Left lung (tissue), 10 donors: ENCODE results near the gene MFSD6. TPM values are rescaled to one million over a fixed set of nuclear protein-coding genes. Genes with fewer than 3 reads are reported as not detected.
A peak's percentile ranks its signal among the peaks of the same experiment; 100 is the strongest.

Source experiments
- ATAC-seq: fragments of 200-7000 bp; cut with Tn5 transposase; one replicate; pipeline ENCODE4 v1.9.1; 2020; ENCODE audit warnings: moderate library complexity
- DNase-seq, 4 donors: peaks; one replicate each; pipeline ENCODE4 v3.0.0-alpha.2; 2013 to 2020
- H3K27ac ChIP-seq, 2 donors: fragments of 200-600 bp; sonication (generic) in 1 of 2; one replicate each; pipeline versions ENCODE4 v1.5.0 to v1.8.0; 2020 to 2021
- H3K27me3 ChIP-seq, 2 donors: fragments of 200-600 bp; sonication (generic) in 1 of 2; one replicate each; pipeline versions ENCODE4 v1.5.0 to v1.8.0; 2020 to 2021
- H3K36me3 ChIP-seq, 2 donors: fragments of 200-600 bp; sonication (generic) in 1 of 2; one replicate each; pipeline versions ENCODE4 v1.5.0 to v1.8.0; 2020 to 2021
- H3K4me1 ChIP-seq, 2 donors: fragments of 200-600 bp; one replicate each; pipeline ENCODE4 v1.8.0; 2021
- H3K4me3 ChIP-seq, 2 donors: fragments of 200-600 bp; sonication (generic) in 1 of 2; one replicate each; pipeline versions ENCODE4 v1.5.0 to v1.8.0; 2020 to 2021; ENCODE audit warnings: mild to moderate bottlenecking in 1 of 2
- H3K9me3 ChIP-seq, 2 donors: fragments of 200-600 bp; sonication (generic) in 1 of 2; one replicate each; pipeline versions ENCODE4 v1.5.0 to v1.8.0; 2020 to 2021
- CTCF ChIP-seq, 2 donors: fragments of 200-600 bp; sonication (generic) in 1 of 2; IDR thresholded peaks; one replicate each; pipeline versions ENCODE4 v1.5.0 to v1.8.0; 2021; ENCODE audit warnings: antibody characterized with exemption in 2 of 2
- intact Hi-C, 2 donors: fragments of 100-400 bp; cut with DNase I; formaldehyde crosslinking; loops; one replicate each; pipeline versions ENCODE4 v1.11.2 to v1.14.2; 2022
- polyA plus RNA-seq, 6 donors: library from polyadenylated mRNA; unstranded; fragments of 120-200 nt; gene quantifications; one replicate each; pipeline ENCODE4 v1.2.1, GENCODE V29; 2013; ENCODE audit not compliant: insufficient read length in 6 of 6
- total RNA-seq, 2 donors: library from RNA; stranded (reverse); fragmentation: NEBNext Ultra II Directional; extraction: Animal tissue kit (Norgen Biotek cat#: 25700); gene quantifications; one replicate each; pipeline ENCODE4 v1.2.1, GENCODE V29; 2021
- donor health status: DM: no; HTN: yes; CAD: no.
- donor health status: DM: no; HTN: no; CAD: no.

The MFSD6 gene
- total and polyA plus RNA-seq, 8 donors = 21.5 to 46.6 (median 24.8) TPM

GRCh38 chr2:190455358-190456095 lies 47.4 kb downstream of the MFSD6 start:
- Histone ChIP-seq H3K4me3 (no peak overlapping the region), H3K36me3 (peaks cover 0 to 5% of the 10 kb centered on the region in 2 donors), H3K4me1 (peaks cover 0 to 7% of the 10 kb centered on the region in 2 donors), H3K27ac (no peak overlapping the region), H3K27me3 (no peaks in the 10 kb centered on the region), H3K9me3 (no peaks in the 10 kb centered on the region)
- DNase-seq (no peak), ATAC-seq (no peak)
- TF ChIP-seq CTCF (IDR thresholded peaks at IDR 0.05) = no peak
- intact Hi-C loops = no loop called here

DNA sequence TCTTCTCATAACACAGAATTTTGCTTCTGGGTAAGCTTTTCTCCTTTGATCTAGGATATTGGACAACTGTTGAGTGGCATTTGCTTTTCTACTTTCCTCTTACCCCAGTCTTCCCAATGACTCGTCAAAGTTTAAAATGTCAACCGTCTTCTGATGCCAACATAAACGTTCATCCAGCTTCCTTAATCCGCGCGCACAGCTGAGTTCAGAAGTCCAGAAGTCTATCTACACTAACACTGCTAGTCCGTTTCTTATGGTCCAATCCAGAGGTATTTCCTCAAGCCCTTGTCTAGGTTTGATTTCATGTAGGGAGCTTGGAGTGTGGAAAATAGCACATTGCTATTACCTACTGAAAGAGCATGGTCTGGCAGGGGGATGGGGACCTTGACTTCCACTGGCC lies 48.7 kb downstream of the MFSD6 start:
- ATAC-seq (no peak), DNase-seq (no peak)
- no peak for TF ChIP-seq CTCF (IDR thresholded peaks at IDR 0.05)
- H3K27ac ChIP-seq = no peak overlapping the region
- no peaks in the 10 kb centered on the region for H3K27me3 ChIP-seq
- no peak overlapping the region for H3K4me3 ChIP-seq
- H3K4me1 ChIP-seq = peaks cover 0 to under 1% of the 10 kb centered on the region in 2 donors
- no peaks in the 10 kb centered on the region for H3K9me3 ChIP-seq
- H3K36me3 ChIP-seq = peaks cover 0 to 5% of the 10 kb centered on the region in 2 donors
- intact Hi-C loops = no loop called here

DNA sequence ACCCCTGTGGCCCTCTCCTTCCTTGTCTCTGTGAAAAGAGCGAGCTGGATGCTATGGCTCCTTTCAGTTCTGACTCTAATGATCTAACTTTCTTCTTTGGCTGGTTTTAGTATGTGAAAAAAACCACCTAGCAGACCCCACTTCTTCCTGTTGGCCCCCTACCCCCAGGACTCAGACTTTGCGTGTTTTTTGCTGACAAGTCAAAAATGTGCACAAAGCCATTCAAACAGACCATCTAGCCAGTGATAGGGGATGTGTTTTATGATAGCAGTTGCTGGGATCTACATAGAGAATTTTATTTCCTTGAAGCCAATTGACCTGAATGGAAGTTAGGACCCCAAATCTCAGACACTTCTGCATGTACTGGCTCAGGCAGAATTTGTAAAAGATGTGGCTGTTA lies 49.1 kb downstream of the MFSD6 start:
- DNase-seq = no peak
- Histone ChIP-seq H3K9me3 (no peaks in the 10 kb centered on the region), H3K27ac (no peak overlapping the region), H3K27me3 (no peaks in the 10 kb centered on the region), H3K4me3 (no peak overlapping the region), H3K36me3 (peaks cover 0 to 5% of the 10 kb centered on the region in 2 donors), H3K4me1 (no peaks in the 10 kb centered on the region)
- no peak for TF ChIP-seq CTCF (IDR thresholded peaks at IDR 0.05)
- ATAC-seq = no peak
- intact Hi-C loops = no loop called here

GRCh38 chr2:190458352-190459107 lies 50.4 kb downstream of the MFSD6 start:
- H3K27ac ChIP-seq = peak overlapping the region in 1 of 2 donors; percentile 14

More at GRCh38 chr2:190458352-190459107, 50.4 kb downstream of the MFSD6 start:
- no peak for TF ChIP-seq CTCF (IDR thresholded peaks at IDR 0.05)
- intact Hi-C loops = no loop called here
- Histone ChIP-seq H3K9me3 (no peaks in the 10 kb centered on the region), H3K27me3 (no peaks in the 10 kb centered on the region), H3K4me1 (no peaks in the 10 kb centered on the region), H3K4me3 (no peak overlapping the region), H3K36me3 (peaks cover 0 to 5% of the 10 kb centered on the region in 2 donors)
- no peak for DNase-seq
- ATAC-seq = no peak
